ENCODE results near the gene ADK.

DNA sequence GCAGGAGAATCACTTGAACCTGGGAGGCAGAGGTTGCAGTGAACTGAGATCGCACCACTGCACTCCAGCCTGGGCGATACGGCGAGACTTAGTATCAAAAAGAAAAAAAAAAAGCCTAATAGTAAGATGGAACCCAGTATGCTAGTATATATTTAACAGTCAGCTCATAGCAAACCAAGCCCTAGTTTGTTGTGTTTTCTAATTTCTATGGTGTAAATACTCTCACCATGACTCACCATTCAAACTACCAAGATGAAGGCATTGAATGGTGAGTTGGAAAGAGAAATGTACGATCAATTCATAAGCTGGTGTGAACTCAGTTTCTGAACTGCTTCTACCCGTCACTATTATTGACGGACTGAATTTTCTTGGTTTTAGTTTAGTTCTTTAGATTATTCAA lies 501.6 kb downstream of the ADK start:
- no peak for TF ChIP-seq SP1 (IDR thresholded peaks at IDR 0.05)
- no peak for TF ChIP-seq SP1 (CRISPR knock-in tag; IDR thresholded peaks at IDR 0.05)
- no peak for TF ChIP-seq EP300 (IDR thresholded peaks at IDR 0.05; ENCODE audit: low read depth in 2 of 2, low read length in 2 of 2)
- TF ChIP-seq EP300 (CRISPR knock-in tag; IDR thresholded peaks at IDR 0.05; ENCODE audit: borderline replicate concordance), result no peak
- no peak for TF ChIP-seq POLR2AphosphoS5 (IDR thresholded peaks at IDR 0.05; ENCODE audit: low read depth, low read length)
- TF ChIP-seq ZSCAN29 (CRISPR knock-in tag; conservative IDR thresholded peaks at IDR 0.05), result no peak
- TF ChIP-seq SIN3A (IDR thresholded peaks at IDR 0.05; ENCODE audit: borderline replicate concordance, low read depth, low read length), result no peak
- no peak for TF ChIP-seq EHMT2 (IDR thresholded peaks at IDR 0.05; ENCODE audit: borderline replicate concordance, low read depth, low read length)
- TF ChIP-seq SOX13 (IDR thresholded peaks at IDR 0.05), result no peak
- TF ChIP-seq SOX13 (CRISPR knock-in tag; conservative IDR thresholded peaks at IDR 0.05 in 1 of 2, IDR thresholded peaks at IDR 0.05 in 1 of 2), result no peak
- TF ChIP-seq, protein P1, sequence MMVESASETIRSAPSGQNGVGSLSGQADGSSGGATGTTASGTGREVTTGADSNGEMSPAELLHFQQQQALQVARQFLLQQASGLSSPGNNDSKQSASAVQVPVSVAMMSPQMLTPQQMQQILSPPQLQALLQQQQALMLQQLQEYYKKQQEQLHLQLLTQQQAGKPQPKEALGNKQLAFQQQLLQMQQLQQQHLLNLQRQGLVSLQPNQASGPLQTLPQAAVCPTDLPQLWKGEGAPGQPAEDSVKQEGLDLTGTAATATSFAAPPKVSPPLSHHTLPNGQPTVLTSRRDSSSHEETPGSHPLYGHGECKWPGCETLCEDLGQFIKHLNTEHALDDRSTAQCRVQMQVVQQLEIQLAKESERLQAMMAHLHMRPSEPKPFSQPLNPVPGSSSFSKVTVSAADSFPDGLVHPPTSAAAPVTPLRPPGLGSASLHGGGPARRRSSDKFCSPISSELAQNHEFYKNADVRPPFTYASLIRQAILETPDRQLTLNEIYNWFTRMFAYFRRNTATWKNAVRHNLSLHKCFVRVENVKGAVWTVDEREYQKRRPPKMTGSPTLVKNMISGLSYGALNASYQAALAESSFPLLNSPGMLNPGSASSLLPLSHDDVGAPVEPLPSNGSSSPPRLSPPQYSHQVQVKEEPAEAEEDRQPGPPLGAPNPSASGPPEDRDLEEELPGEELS (CRISPR knock-in tag; IDR thresholded peaks at IDR 0.05), result no peak
- TF ChIP-seq, protein P2, sequence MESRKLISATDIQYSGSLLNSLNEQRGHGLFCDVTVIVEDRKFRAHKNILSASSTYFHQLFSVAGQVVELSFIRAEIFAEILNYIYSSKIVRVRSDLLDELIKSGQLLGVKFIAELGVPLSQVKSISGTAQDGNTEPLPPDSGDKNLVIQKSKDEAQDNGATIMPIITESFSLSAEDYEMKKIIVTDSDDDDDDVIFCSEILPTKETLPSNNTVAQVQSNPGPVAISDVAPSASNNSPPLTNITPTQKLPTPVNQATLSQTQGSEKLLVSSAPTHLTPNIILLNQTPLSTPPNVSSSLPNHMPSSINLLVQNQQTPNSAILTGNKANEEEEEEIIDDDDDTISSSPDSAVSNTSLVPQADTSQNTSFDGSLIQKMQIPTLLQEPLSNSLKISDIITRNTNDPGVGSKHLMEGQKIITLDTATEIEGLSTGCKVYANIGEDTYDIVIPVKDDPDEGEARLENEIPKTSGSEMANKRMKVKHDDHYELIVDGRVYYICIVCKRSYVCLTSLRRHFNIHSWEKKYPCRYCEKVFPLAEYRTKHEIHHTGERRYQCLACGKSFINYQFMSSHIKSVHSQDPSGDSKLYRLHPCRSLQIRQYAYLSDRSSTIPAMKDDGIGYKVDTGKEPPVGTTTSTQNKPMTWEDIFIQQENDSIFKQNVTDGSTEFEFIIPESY (CRISPR knock-in tag; IDR thresholded peaks at IDR 0.05), result no peak
- TF ChIP-seq HNF4G (IDR thresholded peaks at IDR 0.05; ENCODE audit: borderline replicate concordance, low read depth, low read length), result no peak
- TF ChIP-seq HNF4G (CRISPR knock-in tag; IDR thresholded peaks at IDR 0.05; ENCODE audit: borderline replicate concordance, low read depth), result no peak
- no peak for TF ChIP-seq TAF1 (CRISPR knock-in tag; IDR thresholded peaks at IDR 0.05)
- TF ChIP-seq, protein P3, sequence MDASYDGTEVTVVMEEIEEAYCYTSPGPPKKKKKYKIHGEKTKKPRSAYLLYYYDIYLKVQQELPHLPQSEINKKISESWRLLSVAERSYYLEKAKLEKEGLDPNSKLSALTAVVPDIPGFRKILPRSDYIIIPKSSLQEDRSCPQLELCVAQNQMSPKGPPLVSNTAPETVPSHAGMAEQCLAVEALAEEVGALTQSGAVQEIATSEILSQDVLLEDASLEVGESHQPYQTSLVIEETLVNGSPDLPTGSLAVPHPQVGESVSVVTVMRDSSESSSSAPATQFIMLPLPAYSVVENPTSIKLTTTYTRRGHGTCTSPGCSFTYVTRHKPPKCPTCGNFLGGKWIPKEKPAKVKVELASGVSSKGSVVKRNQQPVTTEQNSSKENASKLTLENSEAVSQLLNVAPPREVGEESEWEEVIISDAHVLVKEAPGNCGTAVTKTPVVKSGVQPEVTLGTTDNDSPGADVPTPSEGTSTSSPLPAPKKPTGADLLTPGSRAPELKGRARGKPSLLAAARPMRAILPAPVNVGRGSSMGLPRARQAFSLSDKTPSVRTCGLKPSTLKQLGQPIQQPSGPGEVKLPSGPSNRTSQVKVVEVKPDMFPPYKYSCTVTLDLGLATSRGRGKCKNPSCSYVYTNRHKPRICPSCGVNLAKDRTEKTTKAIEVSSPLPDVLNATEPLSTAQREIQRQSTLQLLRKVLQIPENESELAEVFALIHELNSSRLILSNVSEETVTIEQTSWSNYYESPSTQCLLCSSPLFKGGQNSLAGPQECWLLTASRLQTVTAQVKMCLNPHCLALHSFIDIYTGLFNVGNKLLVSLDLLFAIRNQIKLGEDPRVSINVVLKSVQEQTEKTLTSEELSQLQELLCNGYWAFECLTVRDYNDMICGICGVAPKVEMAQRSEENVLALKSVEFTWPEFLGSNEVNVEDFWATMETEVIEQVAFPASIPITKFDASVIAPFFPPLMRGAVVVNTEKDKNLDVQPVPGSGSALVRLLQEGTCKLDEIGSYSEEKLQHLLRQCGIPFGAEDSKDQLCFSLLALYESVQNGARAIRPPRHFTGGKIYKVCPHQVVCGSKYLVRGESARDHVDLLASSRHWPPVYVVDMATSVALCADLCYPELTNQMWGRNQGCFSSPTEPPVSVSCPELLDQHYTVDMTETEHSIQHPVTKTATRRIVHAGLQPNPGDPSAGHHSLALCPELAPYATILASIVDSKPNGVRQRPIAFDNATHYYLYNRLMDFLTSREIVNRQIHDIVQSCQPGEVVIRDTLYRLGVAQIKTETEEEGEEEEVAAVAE (CRISPR knock-in tag; IDR thresholded peaks at IDR 0.05; ENCODE audit: borderline replicate concordance), result no peak
